GM19395 (cell line): ENCODE results near the gene TBC1D4.
A peak's percentile ranks its signal among the peaks of the same experiment; 100 is the strongest.
"Not testable (repeated sequence)": the region's sequence is repeated elsewhere in the genome, so short reads cannot be mapped to it uniquely, and the experiment has no call there.

Experiments
- ATAC-seq: cut with Tn5 transposase; IDR thresholded peaks from one replicate; pipeline ENCODE4 v1.9.1; 2021; ENCODE audit warnings: mild to moderate bottlenecking, moderate library complexity; ENCODE audit not compliant: unreplicated experiment

TBC1D4 gene

DNA sequence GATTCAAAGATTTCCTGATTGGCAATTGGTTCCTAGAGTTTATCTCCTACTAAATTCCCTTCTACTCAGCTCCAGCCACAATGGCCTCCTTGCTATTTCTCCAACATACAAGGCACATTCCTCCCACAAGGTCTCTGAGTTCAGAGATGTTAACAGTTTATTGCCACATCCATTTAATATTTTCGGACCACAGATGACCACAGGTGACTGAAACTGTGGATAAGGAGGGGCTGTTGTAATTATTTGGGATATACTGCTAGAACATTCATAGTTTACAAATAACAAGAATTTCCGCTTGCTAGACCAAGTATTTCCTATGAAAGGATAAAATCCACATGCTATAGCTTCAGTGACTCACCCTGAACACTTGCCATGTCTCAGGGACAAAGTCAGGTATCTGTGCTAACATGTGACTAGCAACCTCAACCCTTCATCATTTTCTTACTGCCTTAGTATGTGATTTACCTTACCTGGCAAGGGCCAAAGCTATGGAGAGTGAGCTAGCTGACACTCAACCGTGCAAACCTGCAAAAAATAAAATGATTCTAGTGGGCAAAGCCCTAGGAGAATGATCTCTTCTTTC, 117.7 kb downstream of the TBC1D4 start:
- ATAC-seq = no peak

- ATAC-seq = no peak
Observed at GRCh38 chr13:75363371-75363770, 118.6 kb downstream of the TBC1D4 start.

- ATAC-seq = no peak
Observed at GRCh38 chr13:75362026-75362425, 119.9 kb downstream of the TBC1D4 start.

DNA sequence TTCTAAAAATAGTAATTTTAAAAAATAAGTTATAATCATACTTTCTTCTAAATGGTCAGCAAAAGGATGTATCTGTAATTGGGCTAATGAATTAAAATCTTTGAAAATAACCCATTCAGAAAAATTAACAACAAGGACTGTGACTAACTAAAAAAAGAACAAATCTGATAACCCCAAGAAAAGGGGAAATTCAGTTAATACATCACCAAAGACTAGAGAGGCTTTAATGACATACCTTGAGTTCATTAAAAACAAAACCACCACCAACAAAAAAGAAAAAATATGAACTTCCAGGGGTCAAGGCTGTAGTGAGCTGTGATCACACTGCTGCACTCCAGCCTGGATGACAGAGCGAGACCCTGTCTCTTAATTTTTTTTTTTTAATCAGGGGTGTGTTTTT, 121.8 kb downstream of the TBC1D4 start:
- no peak for ATAC-seq

DNA sequence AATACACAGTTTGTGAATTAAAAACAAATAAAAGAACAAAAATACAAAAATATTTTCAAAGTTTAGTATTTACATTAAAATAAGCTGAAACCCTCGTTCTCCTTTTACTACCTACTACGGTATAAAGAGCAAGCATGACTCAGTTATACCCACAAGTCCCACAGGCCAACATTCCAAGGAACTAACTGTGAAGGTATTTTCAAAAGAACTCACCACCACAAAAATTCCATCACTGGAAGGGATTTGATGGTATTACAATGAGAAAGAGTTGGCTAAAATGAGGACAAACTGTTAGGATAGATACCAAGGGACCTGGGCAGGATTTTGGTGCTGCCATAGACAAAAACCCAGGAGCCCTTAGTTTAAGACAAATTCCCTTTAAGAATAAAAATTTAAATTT, 122.7 kb downstream of the TBC1D4 start:
- ATAC-seq = no peak

- peak; percentile 78 for ATAC-seq
Observed at GRCh38 chr13:75357576-75358289, 124.2 kb downstream of the TBC1D4 start.

DNA sequence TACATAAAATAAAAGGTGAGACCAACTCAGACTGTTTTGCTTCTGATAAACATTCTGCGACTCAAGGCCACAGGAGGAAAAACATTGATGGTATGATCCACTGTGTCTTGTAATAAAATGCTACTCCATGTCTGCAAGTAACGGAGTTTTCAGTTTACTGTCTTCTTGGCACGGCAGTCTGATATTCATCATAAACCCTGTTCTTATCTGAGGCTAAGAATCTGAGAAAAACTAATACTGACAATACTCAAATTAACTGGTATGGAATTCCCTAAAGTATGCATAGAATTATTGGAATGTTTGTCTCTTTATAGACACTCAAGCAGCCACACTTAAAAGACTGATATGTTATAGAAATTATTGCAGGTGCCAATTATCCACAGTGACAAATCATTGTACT, 125.5 kb downstream of the TBC1D4 start:
- ATAC-seq = no peak

GRCh38 chr13:75355609-75356008, 126.4 kb downstream of the TBC1D4 start:
- ATAC-seq = no peak

DNA sequence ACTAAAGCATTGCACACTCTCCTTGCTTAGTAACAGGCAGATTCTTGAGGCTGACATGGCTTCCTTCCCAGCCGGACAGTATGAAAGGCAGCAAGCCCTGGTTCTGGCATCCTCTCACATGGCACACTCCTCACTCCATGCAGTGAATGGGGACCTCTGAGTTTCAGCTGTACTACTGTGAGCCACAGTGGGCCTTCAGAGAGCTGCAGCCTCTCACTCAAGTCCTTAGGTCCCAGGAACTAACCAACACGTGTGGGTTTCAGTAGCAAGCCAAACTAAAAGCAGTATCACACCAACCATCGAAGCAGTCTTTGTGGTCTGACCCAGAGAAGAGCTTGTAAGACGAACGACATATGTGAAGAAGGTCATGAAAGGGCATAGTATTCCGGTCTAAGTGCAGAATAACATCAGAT, 128.2 kb downstream of the TBC1D4 start:
- ATAC-seq = peak; percentile 81

GRCh38 chr13:75352641-75353327, 129.2 kb downstream of the TBC1D4 start:
- ATAC-seq = no peak

DNA sequence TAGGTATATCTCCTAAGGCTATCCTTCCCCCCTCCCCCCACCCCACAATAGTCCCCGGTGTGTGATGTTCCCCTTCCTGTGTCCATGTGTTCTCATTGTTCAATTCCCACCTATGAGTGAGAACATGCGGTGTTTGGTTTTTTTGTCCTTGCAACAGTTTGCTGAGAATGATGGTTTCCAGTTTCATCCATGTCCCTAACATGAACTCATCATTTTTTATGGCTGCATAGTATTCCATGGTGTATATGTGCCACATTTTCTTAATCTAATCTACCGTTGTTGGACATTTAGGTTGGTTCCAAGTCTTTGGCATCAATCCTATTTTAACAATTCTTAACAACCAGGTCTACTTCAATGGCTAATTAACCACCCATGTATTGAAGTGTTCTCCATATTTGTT, 130.4 kb downstream of the TBC1D4 start:
- ATAC-seq = not testable (repeated sequence)

DNA sequence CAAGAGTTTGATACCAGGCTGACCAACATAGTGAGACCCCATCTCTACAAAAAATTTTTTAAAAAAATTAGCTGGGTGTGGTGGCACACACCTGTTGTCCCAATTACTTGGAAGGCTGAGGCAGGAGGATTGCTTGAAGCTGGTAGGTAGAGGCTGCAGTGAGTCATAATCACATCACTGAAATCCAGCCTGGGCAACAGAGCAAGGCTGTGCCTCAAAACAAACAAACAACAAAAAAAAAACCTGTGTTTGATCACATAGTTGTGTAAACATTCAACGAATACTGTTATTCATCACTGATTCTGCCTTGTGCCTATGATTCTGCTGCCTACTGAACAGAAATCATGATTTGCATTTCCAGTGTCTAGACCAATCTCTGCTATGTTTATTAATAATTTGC, 134.0 kb downstream of the TBC1D4 start:
- no peak for ATAC-seq

- no peak for ATAC-seq
Observed at GRCh38 chr13:75347457-75347856, 134.5 kb downstream of the TBC1D4 start.

DNA sequence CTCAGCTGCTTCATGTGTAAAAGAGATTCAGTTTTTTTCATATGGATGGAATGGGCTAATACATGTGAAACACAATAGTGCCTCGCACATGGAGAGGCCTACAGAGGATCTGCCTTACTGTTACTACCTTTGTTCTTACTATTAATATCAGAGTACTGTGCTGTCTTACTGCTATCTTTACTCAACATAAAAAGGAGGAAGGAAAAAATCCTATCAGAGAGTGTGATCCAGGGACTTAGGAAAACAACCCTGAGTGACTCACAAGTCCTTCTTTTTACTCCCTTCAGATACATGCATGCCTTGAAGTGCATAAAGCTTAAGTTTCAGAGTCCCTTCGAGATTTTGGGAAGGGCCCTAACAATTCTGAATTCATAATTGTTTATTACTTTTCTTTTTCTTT, 136.8 kb downstream of the TBC1D4 start:
- ATAC-seq = no peak

- peak; percentile 92 for ATAC-seq
Observed at GRCh38 chr13:75341028-75341427, 140.9 kb downstream of the TBC1D4 start.

- ATAC-seq = no peak
Observed at GRCh38 chr13:75339635-75340374, 142.2 kb downstream of the TBC1D4 start.

DNA sequence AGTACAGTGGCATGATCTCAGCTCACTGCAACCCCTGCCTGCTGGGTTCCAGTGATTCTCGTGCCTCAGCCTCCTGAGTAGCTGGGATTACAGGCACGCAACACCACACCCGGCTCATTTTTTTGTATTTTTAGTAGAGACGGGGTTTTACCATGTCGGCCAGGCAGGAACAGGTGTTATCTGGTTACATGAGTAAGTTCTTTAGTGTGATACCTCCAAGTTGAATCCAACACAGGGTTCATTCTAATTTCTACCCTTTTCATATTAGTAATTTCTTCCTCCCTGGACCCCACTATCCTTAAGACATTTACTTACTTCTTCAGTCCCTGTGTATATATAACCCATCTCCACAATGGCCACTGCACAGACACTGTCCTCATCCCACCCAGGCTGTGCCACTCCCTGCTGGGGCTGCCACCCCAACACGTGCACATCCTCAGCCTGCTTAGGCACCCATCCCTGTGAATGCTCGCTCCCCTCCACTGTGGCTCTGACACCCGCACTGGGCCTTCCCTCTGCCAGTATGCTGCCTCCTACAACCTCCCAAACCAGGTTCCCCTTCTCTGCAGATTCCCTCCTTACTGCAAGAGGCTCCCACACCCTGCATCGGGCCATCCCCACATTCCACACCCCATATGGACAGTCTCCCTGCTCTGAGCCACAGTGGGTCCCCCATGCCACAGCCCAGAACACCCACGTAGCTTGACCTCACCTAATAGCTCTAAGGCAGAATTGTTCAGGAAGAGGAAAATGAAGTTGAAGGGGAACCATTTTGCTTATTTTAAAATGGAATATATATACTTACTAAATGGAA, 147.1 kb downstream of the TBC1D4 start:
- no peak for ATAC-seq

DNA sequence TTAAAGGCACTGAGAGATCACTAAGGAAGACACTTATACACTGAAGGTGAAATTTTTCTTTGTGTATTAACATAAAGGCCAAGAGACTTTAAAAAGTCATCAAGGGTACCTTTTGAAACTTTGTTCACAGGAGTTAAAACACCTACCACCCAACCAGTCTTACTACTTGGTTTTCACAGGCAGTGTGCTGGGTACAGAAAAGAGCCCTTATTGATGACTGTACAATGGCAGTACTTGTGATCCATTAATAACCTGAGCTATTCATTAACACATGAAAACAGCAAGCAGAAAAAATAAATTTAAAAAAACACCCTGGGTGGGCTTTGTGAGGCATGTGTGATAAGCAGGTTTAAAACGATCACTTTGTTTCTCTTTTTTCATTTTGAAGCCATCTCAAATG, 148.9 kb downstream of the TBC1D4 start:
- ATAC-seq = no peak

DNA sequence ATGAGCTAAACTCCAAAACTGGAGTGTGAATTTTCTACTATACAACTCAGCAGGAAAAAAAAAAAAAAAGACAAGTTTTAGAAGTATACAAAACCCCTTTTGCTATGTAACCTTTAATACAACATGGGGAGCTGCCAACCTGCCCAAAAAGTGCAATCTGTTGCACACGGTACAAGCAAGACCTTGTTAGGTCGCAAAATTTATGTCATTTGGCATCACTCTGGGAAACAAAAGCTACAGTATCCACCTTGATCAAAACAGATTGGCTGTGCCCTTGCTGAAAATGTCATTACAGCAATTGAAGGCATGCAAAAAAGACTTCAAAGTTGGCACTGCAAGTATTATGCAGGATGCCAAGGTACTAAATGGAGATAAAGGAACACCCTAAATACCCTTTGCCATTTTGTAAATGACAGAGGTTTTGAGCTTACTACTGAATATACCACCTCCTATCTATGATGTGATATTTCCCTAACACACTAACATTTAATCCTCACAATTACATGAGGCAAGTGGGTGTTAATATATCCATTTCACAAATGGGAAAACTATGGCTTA, 150.1 kb downstream of the TBC1D4 start:
- no peak for ATAC-seq

- no peak for ATAC-seq
Observed at GRCh38 chr13:75330770-75331169, 151.2 kb downstream of the TBC1D4 start.
